ENCODE data around the gene SMTN. TPM values are rescaled to one million over a fixed set of nuclear protein-coding genes. Genes with fewer than 3 reads are reported as not detected.
A peak's percentile ranks its signal among the peaks of the same experiment; 100 is the strongest.

Gene SMTN
- total and polyA plus RNA-seq, 9 of the 15 experiments (the other 6 are each of a cell fraction or from before 2014, with no cell fraction given), result 2.5 to 41.1 (median 16.1) TPM

GRCh38 chr22:31084811-31085492, 3.8 kb downstream of the SMTN start (continued):
- TF ChIP-seq NFYB (IDR thresholded peaks at IDR 0.05; ENCODE audit: extremely low read depth, insufficient read length), result no peak
- no peak for TF ChIP-seq MEF2A (IDR thresholded peaks at IDR 0.05; ENCODE audit: control insufficient read depth, low read depth, low read length)
- no peak for TF ChIP-seq KDM4B (IDR thresholded peaks at IDR 0.05; ENCODE audit: borderline replicate concordance in 2 of 2, low read depth in 1 of 2)
- no peak for TF ChIP-seq ATF1 (CRISPR knock-in tag; IDR thresholded peaks at IDR 0.05)
- peak; percentile 49; the same call in 1 of the 2 replicates for TF ChIP-seq ATF1 (tag; IDR thresholded peaks at IDR 0.05)
- TF ChIP-seq HLTF (IDR thresholded peaks at IDR 0.05), result no peak
- TF ChIP-seq NFIX (CRISPR knock-in tag; IDR thresholded peaks at IDR 0.05; ENCODE audit: low read depth), result no peak
- no peak for TF ChIP-seq PRPF4 (IDR thresholded peaks at IDR 0.05; ENCODE audit: insufficient read depth, low read depth, low read length, poor library complexity, severe bottlenecking)
- no peak for TF ChIP-seq BRF2 (IDR thresholded peaks at IDR 0.05; ENCODE audit: borderline replicate concordance, insufficient read depth, insufficient read length)
- TF ChIP-seq, protein P1, sequence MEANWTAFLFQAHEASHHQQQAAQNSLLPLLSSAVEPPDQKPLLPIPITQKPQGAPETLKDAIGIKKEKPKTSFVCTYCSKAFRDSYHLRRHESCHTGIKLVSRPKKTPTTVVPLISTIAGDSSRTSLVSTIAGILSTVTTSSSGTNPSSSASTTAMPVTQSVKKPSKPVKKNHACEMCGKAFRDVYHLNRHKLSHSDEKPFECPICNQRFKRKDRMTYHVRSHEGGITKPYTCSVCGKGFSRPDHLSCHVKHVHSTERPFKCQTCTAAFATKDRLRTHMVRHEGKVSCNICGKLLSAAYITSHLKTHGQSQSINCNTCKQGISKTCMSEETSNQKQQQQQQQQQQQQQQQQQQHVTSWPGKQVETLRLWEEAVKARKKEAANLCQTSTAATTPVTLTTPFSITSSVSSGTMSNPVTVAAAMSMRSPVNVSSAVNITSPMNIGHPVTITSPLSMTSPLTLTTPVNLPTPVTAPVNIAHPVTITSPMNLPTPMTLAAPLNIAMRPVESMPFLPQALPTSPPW (CRISPR knock-in tag; IDR thresholded peaks at IDR 0.05), result peak; percentile 71; the same call in 1 of the 2 replicates
- TF ChIP-seq BRCA1 (IDR thresholded peaks at IDR 0.05), result no peak
- no peak for TF ChIP-seq BRCA1 (CRISPR knock-in tag; IDR thresholded peaks at IDR 0.05)
- no peak for TF ChIP-seq TOE1 (IDR thresholded peaks at IDR 0.05; ENCODE audit: borderline replicate concordance)
- TF ChIP-seq TOE1 (CRISPR knock-in tag; IDR thresholded peaks at IDR 0.05; ENCODE audit: borderline replicate concordance, low read depth), result no peak
- TF ChIP-seq E2F5 (CRISPR knock-in tag; IDR thresholded peaks at IDR 0.05), result no peak
- TF ChIP-seq TAF7 (tag; IDR thresholded peaks at IDR 0.05), result no peak
- TF ChIP-seq ZFPM2 (CRISPR knock-in tag; IDR thresholded peaks at IDR 0.05), result no peak
- no peak for TF ChIP-seq MBD1 (CRISPR knock-in tag; IDR thresholded peaks at IDR 0.05)
- TF ChIP-seq TCF7 (IDR thresholded peaks at IDR 0.05; ENCODE audit: borderline replicate concordance), result no peak
- no peak for TF ChIP-seq ZNF655 (CRISPR knock-in tag; IDR thresholded peaks at IDR 0.05)
- no peak for TF ChIP-seq KAT8 (IDR thresholded peaks at IDR 0.05; ENCODE audit: low read depth)
- TF ChIP-seq ZNF174 (CRISPR knock-in tag; IDR thresholded peaks at IDR 0.05), result no peak
- TF ChIP-seq ZNF589 (CRISPR knock-in tag; IDR thresholded peaks at IDR 0.05; ENCODE audit: low read depth), result no peak

Measured in K562 (cell line).